ENCODE results near the gene ZNF25.
"Not testable (repeated sequence)": the region's sequence is repeated elsewhere in the genome, so short reads cannot be mapped to it uniquely, and the experiment has no call there.

ZNF25 gene

GRCh38 chr10:37937864-37938263 lies 38.6 kb downstream of the ZNF25 start:
- no peak for DNase-seq

DNA sequence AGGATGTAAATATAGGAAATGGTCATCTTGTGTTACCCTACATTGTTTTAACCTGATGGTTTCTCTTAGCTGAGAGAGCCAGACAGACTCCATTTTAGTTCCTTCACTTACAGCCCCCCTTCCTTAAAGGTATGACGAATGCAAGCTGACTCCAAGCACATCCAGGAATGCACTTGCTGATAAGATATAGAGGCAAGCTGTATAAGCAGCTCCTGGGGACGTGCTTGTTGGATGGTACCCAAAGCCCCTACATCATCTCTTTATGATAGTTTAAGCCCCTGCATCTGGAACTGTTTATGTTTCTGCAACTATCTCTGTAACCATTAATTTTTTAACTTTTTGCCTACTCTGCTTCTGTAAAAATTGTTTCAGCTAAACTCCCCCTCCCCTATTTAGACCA lies 41.7 kb downstream of the ZNF25 start:
- DNase-seq: no peak

DNA sequence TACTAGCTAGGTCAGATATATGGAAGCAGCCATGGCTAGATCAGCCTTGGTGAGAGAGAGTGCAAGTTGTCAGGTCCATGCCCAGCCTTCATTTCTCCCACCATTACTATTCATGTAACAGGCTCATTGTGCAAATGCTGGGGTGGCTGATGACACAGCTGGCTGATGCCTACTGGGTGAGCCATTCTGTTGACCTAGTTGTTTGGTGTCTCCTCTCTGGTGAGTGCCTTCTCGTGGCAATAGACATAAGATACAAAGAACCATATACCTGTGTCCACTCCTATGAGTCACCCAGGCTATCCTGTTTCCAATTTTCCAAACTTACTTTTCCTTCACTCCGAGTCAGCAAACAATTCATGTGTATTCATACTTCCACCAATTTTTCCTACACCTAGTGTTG lies 46.0 kb downstream of the ZNF25 start:
- no peak for DNase-seq

- not testable (repeated sequence) for DNase-seq
Observed at GRCh38 chr10:37908165-37908564, 68.3 kb downstream of the ZNF25 start.

GRCh38 chr10:37906382-37906781 lies 70.1 kb downstream of the ZNF25 start:
- DNase-seq: no peak
